HCT116 (cell line): ENCODE measurements around the gene ARHGEF3. TPM values are rescaled to one million over a fixed set of nuclear protein-coding genes. Genes with fewer than 3 reads are reported as not detected.

Source experiments
- ATAC-seq: fragments of 200-7000 bp; cut with Tn5 transposase; 2 replicates; pipeline ENCODE4 v1.9.1; 2020; ENCODE audit warnings: mild to moderate bottlenecking, moderate library complexity
- BruUV-seq: library from RNA; stranded (reverse); fragments of 400-500 nt; replicated peaks from 2 replicates; lab custom pipeline; 2021; lab: Mats Ljungman, UMichigan
- CTCF ChIA-PET: fragments of 300-600 bp; sonication (Branson Sonifier 250); formaldehyde crosslinking; loops from one replicate; lab custom pipeline; 2021; ENCODE audit warnings: antibody characterized with exemption; lab: Charles Lee
- POLR2A ChIA-PET: fragments of 300-600, 350-600 bp; sonication (Branson Sonifier 250); formaldehyde crosslinking; loops from one replicate; lab custom pipeline; 2021; ENCODE audit warnings: antibody characterized with exemption; lab: Charles Lee
- RAD21 ChIA-PET, 2 experiments: fragments of 300-600 bp; sonication (Branson Sonifier 250); formaldehyde crosslinking; loops; one replicate each; lab custom pipeline; 2023; ENCODE audit warnings: low total read pairs in 2 of 2; ENCODE audit not compliant: uncharacterized antibody in 2 of 2, unreplicated experiment in 2 of 2, low non-redundant PET in 1 of 2; lab: Charles Lee
- DNase-seq: peaks from one replicate; pipeline ENCODE4 v3.0.0-alpha.2; 2010; ENCODE audit warnings: low read depth, low spot score
- H2AFZ ChIP-seq: fragments of 200-600 bp; shearing (Covaris generic), sonication (generic); 2 replicates; pipeline ENCODE4 v1.6.1; 2017; ENCODE audit warnings: low read depth, mixed run types, mixed read lengths, antibody characterized with exemption, low read length; ENCODE audit not compliant: poor library complexity, severe bottlenecking
- H3K27ac ChIP-seq: 2 replicates; pipeline ENCODE4 v1.5.1; 2012; ENCODE audit warnings: low read depth, low read length
- H3K27me3 ChIP-seq: fragments of 200-600 bp; sonication (generic); 2 replicates; pipeline ENCODE4 v1.6.1; 2016; ENCODE audit warnings: mixed run types, low read length, mixed read lengths; ENCODE audit not compliant: insufficient read depth
- H3K36me3 ChIP-seq, 2 experiments: fragments of 200-500 bp in 1 of 2; fragments of 200-600 bp in 1 of 2; sonication (Bioruptor generic) in 1 of 2; sonication (generic) in 1 of 2; 2 replicates each; pipeline versions ENCODE4 v1.5.1 to v1.6.1; 2014 to 2016; ENCODE audit warnings: low read length in 2 of 2, inconsistent platforms in 1 of 2, mixed read lengths in 1 of 2, mixed run types in 1 of 2; ENCODE audit not compliant: insufficient read depth in 2 of 2, control insufficient read depth in 1 of 2
- H3K4me1 ChIP-seq, 2 experiments: fragments of 200-600 bp in 1 of 2; sonication (generic) in 1 of 2; 2 replicates each; pipeline versions ENCODE4 v1.5.1 to v1.6.1; 2012 to 2017; ENCODE audit warnings: low read length in 2 of 2, inconsistent platforms in 1 of 2, mild to moderate bottlenecking in 1 of 2, mixed read lengths in 1 of 2, mixed run types in 1 of 2, moderate library complexity in 1 of 2; ENCODE audit not compliant: insufficient read depth in 2 of 2, control insufficient read depth in 1 of 2
- H3K4me2 ChIP-seq: fragments of 200-600 bp; sonication (generic); 2 replicates; pipeline ENCODE4 v1.6.1; 2017; ENCODE audit warnings: mixed run types, low read length, mixed read lengths
- H3K4me3 ChIP-seq, 2 experiments: fragments of 200-600 bp in 1 of 2; sonication (generic) in 1 of 2; replicated peaks in 1 of 2; 2 replicates each; pipeline ENCODE4 v1.5.1; 2011 to 2016; ENCODE audit warnings: low read length in 2 of 2, control low read depth in 1 of 2, low read depth in 1 of 2, mild to moderate bottlenecking in 1 of 2, mixed read lengths in 1 of 2, mixed run types in 1 of 2
- H3K79me2 ChIP-seq: fragments of 200-600 bp; sonication (generic); 2 replicates; pipeline ENCODE4 v1.6.1; 2017; ENCODE audit warnings: mild to moderate bottlenecking, mixed run types, low read length, moderate library complexity, mixed read lengths; ENCODE audit not compliant: insufficient read depth
- H3K9ac ChIP-seq: fragments of 200-600 bp; sonication (generic); 2 replicates; pipeline ENCODE4 v1.6.1; 2016; ENCODE audit warnings: low read length, mixed read lengths
- H3K9me2 ChIP-seq: fragments of 200-600 bp; sonication (generic), shearing (Covaris generic); 2 replicates; pipeline ENCODE4 v1.6.1; 2017; ENCODE audit warnings: mixed run types, mild to moderate bottlenecking, moderate library complexity; ENCODE audit not compliant: insufficient read depth
- H3K9me3 ChIP-seq, 2 experiments: fragments of 200-500 bp in 1 of 2; fragments of 200-600 bp in 1 of 2; sonication (Bioruptor generic) in 1 of 2; sonication (generic) in 1 of 2; 2 replicates each; pipeline ENCODE4 v1.6.1; 2014 to 2017; ENCODE audit warnings: low read length in 2 of 2, mixed read lengths in 2 of 2, inconsistent platforms in 1 of 2, low read depth in 1 of 2, mild to moderate bottlenecking in 1 of 2, mixed run types in 1 of 2, moderate library complexity in 1 of 2; ENCODE audit not compliant: control insufficient read depth in 1 of 2, insufficient read depth in 1 of 2
- H4K20me1 ChIP-seq: fragments of 200-600 bp; sonication (generic), shearing (Covaris generic); 2 replicates; pipeline ENCODE4 v1.6.1; 2017; ENCODE audit warnings: mixed run types, mild to moderate bottlenecking, moderate library complexity; ENCODE audit not compliant: insufficient read depth
- ATF3 ChIP-seq: IDR thresholded peaks from 2 replicates; pipeline ENCODE4 v1.6.1; 2012
- CBX3 ChIP-seq: IDR thresholded peaks from 2 replicates; pipeline ENCODE4 v1.6.1; 2012; ENCODE audit warnings: low read depth
- CTCF ChIP-seq, 3 experiments: fragments of 200-600 bp in 1 of 3; sonication (generic) in 1 of 3; IDR thresholded peaks in 2 of 3; conservative IDR thresholded peaks in 1 of 3; 2 replicates each; pipeline ENCODE4 v1.5.1; 2012 to 2017; ENCODE audit warnings: low read depth in 2 of 3, low read length in 2 of 3, antibody characterized with exemption in 1 of 3, borderline replicate concordance in 1 of 3, control low read depth in 1 of 3, mild to moderate bottlenecking in 1 of 3, mixed read lengths in 1 of 3, mixed run types in 1 of 3, moderate library complexity in 1 of 3; ENCODE audit not compliant: insufficient read depth in 1 of 3
- ELF1 ChIP-seq: IDR thresholded peaks from 2 replicates; pipeline ENCODE4 v1.6.1; 2012; ENCODE audit warnings: low read depth, borderline replicate concordance
- EZH2 ChIP-seq: fragments of 200-600 bp; sonication (generic); IDR thresholded peaks from 2 replicates; pipeline ENCODE4 v1.6.1; 2017; ENCODE audit warnings: antibody characterized with exemption, mixed run types
- EZH2phosphoT487 ChIP-seq: fragments of 200-600 bp; IDR thresholded peaks from 2 replicates; pipeline ENCODE4 v1.6.1; 2018; ENCODE audit warnings: antibody characterized with exemption, borderline replicate concordance
- FOSL1 ChIP-seq: IDR thresholded peaks from 2 replicates; pipeline ENCODE4 v1.6.1; 2012; ENCODE audit warnings: low read depth
- POLR2A ChIP-seq: IDR thresholded peaks from 2 replicates; pipeline ENCODE4 v1.7.0; 2011; ENCODE audit warnings: borderline replicate concordance; ENCODE audit not compliant: insufficient read depth, insufficient read length; ENCODE audit errors: extremely low read depth
- POLR2AphosphoS5 ChIP-seq: IDR thresholded peaks from 2 replicates; pipeline ENCODE4 v1.6.1; 2011; ENCODE audit warnings: mild to moderate bottlenecking, low read depth, low read length, moderate library complexity
- RAD21 ChIP-seq: IDR thresholded peaks from 2 replicates; pipeline ENCODE4 v1.6.1; 2012; ENCODE audit warnings: low read depth, mild to moderate bottlenecking
- REST ChIP-seq: IDR thresholded peaks from 2 replicates; pipeline ENCODE4 v1.6.1; 2012; ENCODE audit warnings: low read depth
- SIN3A ChIP-seq: IDR thresholded peaks from 2 replicates; pipeline ENCODE4 v1.6.1; 2012; ENCODE audit warnings: low read depth
- TCF7L2 ChIP-seq: IDR thresholded peaks from 2 replicates; pipeline ENCODE4 v1.7.0; 2011; ENCODE audit warnings: borderline replicate concordance, inconsistent platforms; ENCODE audit not compliant: insufficient read depth, insufficient read length; ENCODE audit errors: extremely low read depth
- YY1 ChIP-seq: IDR thresholded peaks from 2 replicates; pipeline ENCODE4 v1.6.1; 2011; ENCODE audit warnings: low read length, low read depth, moderate library complexity, mild to moderate bottlenecking; ENCODE audit not compliant: insufficient replicate concordance; ENCODE audit errors: extremely low read depth
- ZBTB33 ChIP-seq: IDR thresholded peaks from 2 replicates; pipeline ENCODE4 v1.6.1; 2011; ENCODE audit warnings: mild to moderate bottlenecking, low read length, moderate library complexity; ENCODE audit not compliant: insufficient replicate concordance; ENCODE audit errors: extremely low read depth
- ZNF274 ChIP-seq: fragments of 200-500 bp; sonication (Bioruptor generic); IDR thresholded peaks from 2 replicates; pipeline ENCODE4 v1.6.1; 2014; ENCODE audit warnings: mild to moderate bottlenecking, low read depth, low read length, inconsistent platforms
- intact Hi-C: fragments of 100-400 bp; cut with micrococcal nuclease; formaldehyde crosslinking; loops from 2 replicates; pipeline ENCODE4 v1.10.0; 2022
- total RNA-seq: library from RNA; stranded (reverse); gene quantifications from one replicate; pipeline ENCODE4 v1.2.1, GENCODE V29; 2021; ENCODE audit not compliant: unreplicated experiment
- TF ChIP-seq, protein P1 (sequence below): IDR thresholded peaks from 2 replicates; pipeline ENCODE4 v1.6.1; 2012

The ARHGEF3 gene
- total RNA-seq, 1 experiment from 2014 or later, result 18.1 TPM

- TF ChIP-seq REST (no peak), YY1 (no peak)
- TF ChIP-seq, all 23 proteins: peak for 6
These were observed at the start of gene ARHGEF3 (continued) for GRCh38 chr3:56801662-56802377.

- no peak overlapping the region for H3K9ac ChIP-seq
- no peaks in the 10 kb centered on the region for H4K20me1 ChIP-seq
- H3K4me3 ChIP-seq, result no peak overlapping the region
- DNase-seq (no peak), ATAC-seq (no peak)
- ChIA-PET RAD21 (no interaction called here), CTCF (no interaction called here), POLR2A (no interaction called here)
- no peak for TF ChIP-seq ATF3
- TF ChIP-seq POLR2A, result no peak
- TF ChIP-seq RAD21, result no peak
- no peak for TF ChIP-seq ZNF274
- TF ChIP-seq CBX3, result no peak
- no peak for TF ChIP-seq EZH2phosphoT487
- TF ChIP-seq, protein P1, sequence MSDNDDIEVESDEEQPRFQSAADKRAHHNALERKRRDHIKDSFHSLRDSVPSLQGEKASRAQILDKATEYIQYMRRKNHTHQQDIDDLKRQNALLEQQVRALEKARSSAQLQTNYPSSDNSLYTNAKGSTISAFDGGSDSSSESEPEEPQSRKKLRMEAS, result no peak
- no peak for TF ChIP-seq ELF1
- TF ChIP-seq SIN3A, result no peak
- no peak for TF ChIP-seq TCF7L2
- TF ChIP-seq POLR2AphosphoS5, result no peak
- TF ChIP-seq ZBTB33, result no peak
- no peak for TF ChIP-seq CTCF (IDR thresholded peaks at IDR 0.05 in 2 of 3, conservative IDR thresholded peaks at IDR 0.05 in 1 of 3; ENCODE audit: borderline replicate concordance in 1 of 3, insufficient read depth in 1 of 3, low read depth in 2 of 3, low read length in 2 of 3)
- no peak for TF ChIP-seq FOSL1
- TF ChIP-seq EZH2, result no peak
- H3K27me3 ChIP-seq, result no peaks in the 10 kb centered on the region
- H3K79me2 ChIP-seq, result no peaks in the 10 kb centered on the region
- H3K9me2 ChIP-seq, result no peaks in the 10 kb centered on the region
- H2AFZ ChIP-seq, result no peak overlapping the region
- no peak overlapping the region for H3K4me2 ChIP-seq
- no peaks in the 10 kb centered on the region for H3K36me3 ChIP-seq
- intact Hi-C loops, result no loop called here
- no TSS peak for BruUV-seq
- no peaks in the 10 kb centered on the region for H3K9me3 ChIP-seq
- no peak overlapping the region for H3K27ac ChIP-seq
- peaks cover 0 to 25% of the 10 kb centered on the region in 2 experiments; a peak in 2 of 4 replicates for H3K4me1 ChIP-seq
These were observed 47.9 kb upstream of the ARHGEF3 start for GRCh38 chr3:56849698-56850097.
